PFSK-1 (cell line): ENCODE measurements around the gene USH1G.

Experiments used
- FOXP2 ChIP-seq: optimal IDR thresholded peaks from 2 replicates; pipeline ENCODE3; 2011; ENCODE audit warnings: borderline replicate concordance, control low read depth, inconsistent platforms; ENCODE audit not compliant: insufficient read depth; ENCODE audit errors: extremely low read length, extremely low read depth
- POLR2AphosphoS5 ChIP-seq: IDR thresholded peaks from 2 replicates; pipeline ENCODE4 v1.6.1; 2012; ENCODE audit warnings: low read depth, mild to moderate bottlenecking, control low read depth, low read length, moderate library complexity
- SIN3A ChIP-seq: IDR thresholded peaks from 2 replicates; pipeline ENCODE4 v1.6.1; 2012; ENCODE audit warnings: mild to moderate bottlenecking, low read length, moderate library complexity, borderline replicate concordance; ENCODE audit not compliant: insufficient read depth
- TAF1 ChIP-seq: IDR thresholded peaks from 2 replicates; pipeline ENCODE4 v1.6.1; 2012; ENCODE audit warnings: low read length, control low read depth, borderline replicate concordance; ENCODE audit not compliant: insufficient read depth
- TF ChIP-seq, protein P1 (sequence below), 2 experiments: IDR thresholded peaks; 2 replicates each; pipeline versions ENCODE4 v1.6.1 to v1.8.0; 2011 to 2012; ENCODE audit warnings: low read depth in 2 of 2, low read length in 2 of 2, control low read depth in 1 of 2, inconsistent platforms in 1 of 2, mild to moderate bottlenecking in 1 of 2, moderate library complexity in 1 of 2; ENCODE audit not compliant: insufficient read depth in 1 of 2

USH1G gene

GRCh38 chr17:74893936-74894671 is 29.0 kb downstream of the USH1G start:
- no peak for TF ChIP-seq POLR2AphosphoS5
- no peak for TF ChIP-seq SIN3A
- TF ChIP-seq, protein P1, sequence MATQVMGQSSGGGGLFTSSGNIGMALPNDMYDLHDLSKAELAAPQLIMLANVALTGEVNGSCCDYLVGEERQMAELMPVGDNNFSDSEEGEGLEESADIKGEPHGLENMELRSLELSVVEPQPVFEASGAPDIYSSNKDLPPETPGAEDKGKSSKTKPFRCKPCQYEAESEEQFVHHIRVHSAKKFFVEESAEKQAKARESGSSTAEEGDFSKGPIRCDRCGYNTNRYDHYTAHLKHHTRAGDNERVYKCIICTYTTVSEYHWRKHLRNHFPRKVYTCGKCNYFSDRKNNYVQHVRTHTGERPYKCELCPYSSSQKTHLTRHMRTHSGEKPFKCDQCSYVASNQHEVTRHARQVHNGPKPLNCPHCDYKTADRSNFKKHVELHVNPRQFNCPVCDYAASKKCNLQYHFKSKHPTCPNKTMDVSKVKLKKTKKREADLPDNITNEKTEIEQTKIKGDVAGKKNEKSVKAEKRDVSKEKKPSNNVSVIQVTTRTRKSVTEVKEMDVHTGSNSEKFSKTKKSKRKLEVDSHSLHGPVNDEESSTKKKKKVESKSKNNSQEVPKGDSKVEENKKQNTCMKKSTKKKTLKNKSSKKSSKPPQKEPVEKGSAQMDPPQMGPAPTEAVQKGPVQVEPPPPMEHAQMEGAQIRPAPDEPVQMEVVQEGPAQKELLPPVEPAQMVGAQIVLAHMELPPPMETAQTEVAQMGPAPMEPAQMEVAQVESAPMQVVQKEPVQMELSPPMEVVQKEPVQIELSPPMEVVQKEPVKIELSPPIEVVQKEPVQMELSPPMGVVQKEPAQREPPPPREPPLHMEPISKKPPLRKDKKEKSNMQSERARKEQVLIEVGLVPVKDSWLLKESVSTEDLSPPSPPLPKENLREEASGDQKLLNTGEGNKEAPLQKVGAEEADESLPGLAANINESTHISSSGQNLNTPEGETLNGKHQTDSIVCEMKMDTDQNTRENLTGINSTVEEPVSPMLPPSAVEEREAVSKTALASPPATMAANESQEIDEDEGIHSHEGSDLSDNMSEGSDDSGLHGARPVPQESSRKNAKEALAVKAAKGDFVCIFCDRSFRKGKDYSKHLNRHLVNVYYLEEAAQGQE (IDR thresholded peaks at IDR 0.05; ENCODE audit: insufficient read depth in 1 of 2, low read depth in 2 of 2, low read length in 2 of 2), result no peak
- no peak for TF ChIP-seq FOXP2

- TF ChIP-seq FOXP2 (no peak), POLR2AphosphoS5 (no peak), TAF1 (no peak), SIN3A (no peak)
- TF ChIP-seq, protein P1 (IDR thresholded peaks at IDR 0.05; ENCODE audit: insufficient read depth in 1 of 2, low read depth in 2 of 2, low read length in 2 of 2), result no peak
Observed at GRCh38 chr17:74892974-74893911, 29.8 kb downstream of the USH1G start, which contains the start of gene FADS6. Gene FADS6 (minus strand): TSS chr17:74893633. CDS start chr17:74893595, 38 bp downstream.

GRCh38 chr17:74892013-74892841 is 30.8 kb downstream of the USH1G start:
- TF ChIP-seq POLR2AphosphoS5, result no peak
- TF ChIP-seq, protein P1 (IDR thresholded peaks at IDR 0.05; ENCODE audit: insufficient read depth in 1 of 2, low read depth in 2 of 2, low read length in 2 of 2), result no peak
- no peak for TF ChIP-seq SIN3A
- no peak for TF ChIP-seq TAF1
- no peak for TF ChIP-seq FOXP2

DNA sequence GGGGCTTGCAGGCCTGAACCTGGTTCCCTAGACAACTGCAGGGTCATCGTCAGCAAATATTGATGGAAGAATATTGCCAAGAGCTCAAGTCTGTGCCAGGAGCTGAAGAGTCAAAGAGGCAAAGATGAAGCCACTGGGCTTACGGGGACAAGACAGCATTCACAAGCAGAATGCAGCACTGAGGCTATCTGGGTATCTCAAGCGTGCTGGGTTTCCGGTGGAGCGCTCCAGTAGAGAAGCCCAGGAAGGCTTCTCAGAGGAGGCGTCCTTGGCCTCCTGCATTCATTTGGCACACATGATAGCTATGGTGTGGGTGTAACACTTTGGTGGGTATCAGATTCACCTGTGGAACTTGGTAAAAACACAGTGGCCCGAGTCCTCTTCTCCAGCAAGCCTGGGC is 32.5 kb downstream of the USH1G start:
- no peak for TF ChIP-seq FOXP2
- no peak for TF ChIP-seq SIN3A
- no peak for TF ChIP-seq TAF1
- no peak for TF ChIP-seq POLR2AphosphoS5
- TF ChIP-seq, protein P1 (IDR thresholded peaks at IDR 0.05; ENCODE audit: insufficient read depth in 1 of 2, low read depth in 2 of 2, low read length in 2 of 2), result no peak
